HepG2 (cell line): Measurements from ENCODE around the gene SMURF1. TPM values are rescaled to one million over a fixed set of nuclear protein-coding genes. Genes with fewer than 3 reads are reported as not detected.
A peak's percentile ranks its signal among the peaks of the same experiment; 100 is the strongest.

ENCODE experiments used
- DPF2 ChIP-seq: sonication (generic); formaldehyde crosslinking; IDR thresholded peaks from 2 replicates; pipeline ENCODE4 v1.4.0; 2020; ENCODE audit warnings: mild to moderate bottlenecking, low read depth, missing genetic modification reagents, borderline replicate concordance
- EP300 ChIP-seq, 3 experiments: sonication (generic) in 1 of 3; formaldehyde crosslinking in 1 of 3; IDR thresholded peaks; 2 replicates each; pipeline versions ENCODE4 v1.5.1 to v1.6.1; 2011 to 2020; ENCODE audit warnings: low read depth in 2 of 3, low read length in 2 of 3, borderline replicate concordance in 1 of 3, improper control_type of control experiment in 1 of 3, mild to moderate bottlenecking in 1 of 3, missing genetic modification reagents in 1 of 3, moderate library complexity in 1 of 3
- FOXA1 ChIP-seq, 2 experiments: fragments of 450-650 bp in 1 of 2; sonication (generic) in 1 of 2; formaldehyde crosslinking in 1 of 2; IDR thresholded peaks; 2 replicates each; pipeline versions ENCODE4 v1.4.0 to v1.6.1; 2016 to 2020; ENCODE audit warnings: missing genetic modification reagents in 1 of 2
- MYC ChIP-seq: sonication (generic); formaldehyde crosslinking; IDR thresholded peaks from 2 replicates; pipeline ENCODE4 v1.9.0; 2021; ENCODE audit warnings: missing genetic modification reagents, borderline replicate concordance
- NCOR1 ChIP-seq: fragments of 200-600 bp; sonication (generic); IDR thresholded peaks from 2 replicates; pipeline ENCODE4 v1.7.0; 2017; ENCODE audit warnings: antibody characterized with exemption, low read length, borderline replicate concordance
- RARA ChIP-seq: IDR thresholded peaks from 2 replicates; pipeline ENCODE4 v1.6.1; 2016; ENCODE audit warnings: missing genetic modification reagents, missing compliant biosample characterization
- SNRNP70 ChIP-seq: fragments of 200-400 bp; formaldehyde crosslinking; IDR thresholded peaks from 2 replicates; pipeline ENCODE4 v1.6.1; 2017; ENCODE audit warnings: mild to moderate bottlenecking, low read depth, low read length, moderate library complexity
- TBX3 ChIP-seq: fragments of 450-650 bp; IDR thresholded peaks from 2 replicates; pipeline ENCODE4 v1.6.1; 2017; ENCODE audit warnings: antibody characterized with exemption, mild to moderate bottlenecking, inconsistent platforms, borderline replicate concordance
- WIZ ChIP-seq: sonication (generic); formaldehyde crosslinking; IDR thresholded peaks from 2 replicates; pipeline ENCODE4 v1.5.1; 2020; ENCODE audit warnings: mild to moderate bottlenecking, missing genetic modification reagents
- ZBTB20 ChIP-seq: sonication (generic); formaldehyde crosslinking; IDR thresholded peaks from 2 replicates; pipeline ENCODE4 v1.8.1; 2023; ENCODE audit warnings: missing genetic modification reagents, low read depth, mild to moderate bottlenecking, borderline replicate concordance
- ZFP1 ChIP-seq: IDR thresholded peaks from 2 replicates; pipeline ENCODE4 v1.6.1; 2016
- ZNF205 ChIP-seq: IDR thresholded peaks from 2 replicates; pipeline ENCODE4 v1.6.1; 2018; ENCODE audit warnings: missing biosample characterization, missing genetic modification reagents
- ZNF720 ChIP-seq: sonication (generic); formaldehyde crosslinking; IDR thresholded peaks from 2 replicates; pipeline ENCODE4 v1.4.0; 2020; ENCODE audit warnings: missing genetic modification reagents
- polyA plus RNA-seq, 8 experiments: library from polyadenylated mRNA; depleted of rRNA in 3 of 8; stranded (reverse) in 7 of 8; unstranded in 1 of 8; fragments of >200 nt; fragmentation: Illumina TruSeq in 4 of 8; extraction: Trizol in 4 of 8; gene quantifications; 2 replicates each; pipeline versions ENCODE4 v1.2.1 to v1.2.3, GENCODE V29; 2011 to 2016; ENCODE audit warnings: low read depth in 4 of 8, missing spikeins in 1 of 8, mixed read lengths in 1 of 8; ENCODE audit not compliant: insufficient read depth in 1 of 8
- total RNA-seq, 5 experiments: library from RNA; depleted of rRNA; stranded (reverse); fragments of >200 nt; fragmentation: Illumina TruSeq; extraction: Trizol; gene quantifications; 2 replicates each; pipeline ENCODE4 v1.2.3, GENCODE V29; 2016; ENCODE audit warnings: low read depth in 1 of 5
- TF ChIP-seq, protein P1 (sequence below): sonication (generic); formaldehyde crosslinking; IDR thresholded peaks from 2 replicates; pipeline ENCODE4; 2020; ENCODE audit warnings: missing genetic modification reagents, mild to moderate bottlenecking, borderline replicate concordance
- TF ChIP-seq, protein P2 (sequence below): sonication (generic); formaldehyde crosslinking; IDR thresholded peaks from 2 replicates; pipeline ENCODE4 v1.4.0; 2020; ENCODE audit warnings: mild to moderate bottlenecking, missing genetic modification reagents
- TF ChIP-seq, protein P3 (sequence below): sonication (generic); formaldehyde crosslinking; IDR thresholded peaks from 2 replicates; pipeline ENCODE4 v1.8.0; 2022; ENCODE audit warnings: mild to moderate bottlenecking, missing genetic modification reagents, borderline replicate concordance
- TF ChIP-seq, protein P4 (sequence below): sonication (generic); formaldehyde crosslinking; IDR thresholded peaks from 2 replicates; pipeline ENCODE4 v1.5.0; 2020; ENCODE audit warnings: missing genetic modification reagents

The SMURF1 gene
- total and polyA plus RNA-seq, 2 of the 13 experiments (the other 11 are each of a cell fraction or from before 2014, with no cell fraction given) = 8.3 to 11.1 TPM

DNA sequence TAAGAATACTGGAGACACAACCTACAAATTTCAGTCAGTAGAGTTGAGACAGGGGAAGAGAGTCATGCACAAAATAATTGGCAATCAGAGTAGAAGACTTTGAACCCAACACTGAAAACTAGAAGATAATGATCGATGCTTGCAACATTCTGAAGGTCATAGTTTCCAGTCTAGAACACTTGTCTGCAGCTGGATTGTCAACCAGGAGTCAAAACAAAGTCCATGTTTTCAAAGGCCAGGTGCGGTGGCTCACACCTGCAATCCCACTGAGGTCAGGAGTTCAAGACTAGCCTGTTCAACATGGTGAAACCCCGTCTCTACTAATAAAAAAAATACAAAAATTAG, 26.8 kb upstream of the SMURF1 start (continued):
- TF ChIP-seq, protein P1, sequence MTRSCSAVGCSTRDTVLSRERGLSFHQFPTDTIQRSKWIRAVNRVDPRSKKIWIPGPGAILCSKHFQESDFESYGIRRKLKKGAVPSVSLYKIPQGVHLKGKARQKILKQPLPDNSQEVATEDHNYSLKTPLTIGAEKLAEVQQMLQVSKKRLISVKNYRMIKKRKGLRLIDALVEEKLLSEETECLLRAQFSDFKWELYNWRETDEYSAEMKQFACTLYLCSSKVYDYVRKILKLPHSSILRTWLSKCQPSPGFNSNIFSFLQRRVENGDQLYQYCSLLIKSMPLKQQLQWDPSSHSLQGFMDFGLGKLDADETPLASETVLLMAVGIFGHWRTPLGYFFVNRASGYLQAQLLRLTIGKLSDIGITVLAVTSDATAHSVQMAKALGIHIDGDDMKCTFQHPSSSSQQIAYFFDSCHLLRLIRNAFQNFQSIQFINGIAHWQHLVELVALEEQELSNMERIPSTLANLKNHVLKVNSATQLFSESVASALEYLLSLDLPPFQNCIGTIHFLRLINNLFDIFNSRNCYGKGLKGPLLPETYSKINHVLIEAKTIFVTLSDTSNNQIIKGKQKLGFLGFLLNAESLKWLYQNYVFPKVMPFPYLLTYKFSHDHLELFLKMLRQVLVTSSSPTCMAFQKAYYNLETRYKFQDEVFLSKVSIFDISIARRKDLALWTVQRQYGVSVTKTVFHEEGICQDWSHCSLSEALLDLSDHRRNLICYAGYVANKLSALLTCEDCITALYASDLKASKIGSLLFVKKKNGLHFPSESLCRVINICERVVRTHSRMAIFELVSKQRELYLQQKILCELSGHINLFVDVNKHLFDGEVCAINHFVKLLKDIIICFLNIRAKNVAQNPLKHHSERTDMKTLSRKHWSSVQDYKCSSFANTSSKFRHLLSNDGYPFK = no peak
- TF ChIP-seq, protein P2, sequence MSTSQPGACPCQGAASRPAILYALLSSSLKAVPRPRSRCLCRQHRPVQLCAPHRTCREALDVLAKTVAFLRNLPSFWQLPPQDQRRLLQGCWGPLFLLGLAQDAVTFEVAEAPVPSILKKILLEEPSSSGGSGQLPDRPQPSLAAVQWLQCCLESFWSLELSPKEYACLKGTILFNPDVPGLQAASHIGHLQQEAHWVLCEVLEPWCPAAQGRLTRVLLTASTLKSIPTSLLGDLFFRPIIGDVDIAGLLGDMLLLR (CRISPR knock-in tag) = no peak
- TF ChIP-seq, protein P3, sequence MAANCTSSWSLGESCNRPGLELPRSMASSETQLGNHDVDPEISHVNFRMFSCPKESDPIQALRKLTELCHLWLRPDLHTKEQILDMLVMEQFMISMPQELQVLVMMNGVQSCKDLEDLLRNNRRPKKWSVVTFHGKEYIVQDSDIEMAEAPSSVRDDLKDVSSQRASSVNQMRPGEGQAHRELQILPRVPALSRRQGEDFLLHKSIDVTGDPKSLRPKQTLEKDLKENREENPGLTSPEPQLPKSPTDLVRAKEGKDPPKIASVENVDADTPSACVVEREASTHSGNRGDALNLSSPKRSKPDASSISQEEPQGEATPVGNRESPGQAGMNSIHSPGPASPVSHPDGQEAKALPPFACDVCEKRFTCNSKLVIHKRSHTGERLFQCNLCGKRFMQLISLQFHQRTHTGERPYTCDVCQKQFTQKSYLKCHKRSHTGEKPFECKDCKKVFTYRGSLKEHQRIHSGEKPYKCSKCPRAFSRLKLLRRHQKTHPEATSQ (CRISPR knock-in tag) = peak; percentile 45; the same call in 1 of the 2 replicates
- TF ChIP-seq ZNF720 (CRISPR knock-in tag) = no peak
- no peak for TF ChIP-seq SNRNP70
- TF ChIP-seq DPF2 (CRISPR knock-in tag) = peak; percentile 81
- TF ChIP-seq FOXA1 (IDR thresholded peaks at IDR 0.05) = no peak
- TF ChIP-seq FOXA1 (CRISPR knock-in tag; IDR thresholded peaks at IDR 0.05) = peak; percentile 58
- TF ChIP-seq ZBTB20 (CRISPR knock-in tag) = peak; percentile 64; the same call in 1 of the 2 replicates
- TF ChIP-seq TBX3 = peak; percentile 94
- TF ChIP-seq MYC (CRISPR knock-in tag) = peak; percentile 51; the same call in 1 of the 2 replicates
- TF ChIP-seq WIZ (CRISPR knock-in tag) = peak; percentile 60; the same call in 1 of the 2 replicates
- TF ChIP-seq, protein P4, sequence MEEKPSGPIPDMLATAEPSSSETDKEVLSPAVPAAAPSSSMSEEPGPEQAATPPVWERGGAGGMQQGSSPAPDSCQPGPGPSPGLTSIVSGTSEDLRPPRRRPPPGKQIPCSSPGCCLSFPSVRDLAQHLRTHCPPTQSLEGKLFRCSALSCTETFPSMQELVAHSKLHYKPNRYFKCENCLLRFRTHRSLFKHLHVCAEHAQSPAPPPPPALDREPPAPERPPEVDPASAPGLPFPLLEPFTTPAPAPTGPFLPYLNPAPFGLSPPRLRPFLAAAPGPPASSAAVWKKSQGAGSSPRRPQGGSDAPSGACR (CRISPR knock-in tag) = 0 out of 2 replicates have a peak, but pooled peaks have one; percentile 47
- peak; percentile 99 for TF ChIP-seq NCOR1
- TF ChIP-seq ZNF205 (CRISPR knock-in tag) = 0 out of 2 replicates have a peak, but pooled peaks have one; percentile 48
- TF ChIP-seq ZFP1 (CRISPR knock-in tag) = peak; percentile 63; the same call in 1 of the 2 replicates
- peak; percentile 23 to 89; a peak in 2 of 4 replicates for TF ChIP-seq EP300 (IDR thresholded peaks at IDR 0.05; ENCODE audit: low read depth in 2 of 2, low read length in 2 of 2)
- peak; percentile 70; the same call in 1 of the 2 replicates for TF ChIP-seq EP300 (CRISPR knock-in tag; IDR thresholded peaks at IDR 0.05; ENCODE audit: borderline replicate concordance)
- peak; percentile 97 for TF ChIP-seq RARA (CRISPR knock-in tag)
